IMR-90 (cell line): ENCODE results near the gene STRA8. TPM values are rescaled to one million over a fixed set of nuclear protein-coding genes. Genes with fewer than 3 reads are reported as not detected.

ENCODE experiments used
- ATAC-seq: fragments of 200-7000 bp; cut with Tn5 transposase; 2 replicates; pipeline ENCODE4 v1.9.1; 2020; ENCODE audit warnings: low read depth, mild to moderate bottlenecking, moderate library complexity
- BruUV-seq: library from RNA; stranded (reverse); fragments of 400-500 nt; replicated peaks from 2 replicates; lab custom pipeline; 2021; lab: Mats Ljungman, UMichigan
- CTCF ChIA-PET: fragments of 300-600 bp; formaldehyde crosslinking; extraction: SDS; loops from one replicate; lab custom pipeline; 2021; ENCODE audit warnings: antibody characterized with exemption; lab: Yijun Ruan, JAX
- POLR2A ChIA-PET: fragments of 300-600 bp; sonication (Branson Sonifier 250); formaldehyde crosslinking; loops from one replicate; lab custom pipeline; 2022; ENCODE audit warnings: antibody characterized with exemption; ENCODE audit not compliant: unreplicated experiment; lab: Charles Lee
- DNase-seq: peaks from one replicate; pipeline ENCODE4 v3.0.0; 2013
- H2AFZ ChIP-seq: replicated peaks from 2 replicates; pipeline ENCODE3; 2013; ENCODE audit warnings: low read length, mild to moderate bottlenecking; ENCODE audit not compliant: poor library complexity
- H2AK5ac ChIP-seq: 2 replicates; pipeline ENCODE4 v1.6.1; 2013; ENCODE audit warnings: low read depth, low read length, inconsistent platforms
- H2AK9ac ChIP-seq: replicated peaks from 2 replicates; pipeline ENCODE3; 2013; ENCODE audit warnings: mild to moderate bottlenecking, low read depth, low read length, moderate library complexity; ENCODE audit not compliant: poor library complexity
- H2BK120ac ChIP-seq: 2 replicates; pipeline ENCODE4 v1.6.1; 2013; ENCODE audit warnings: low read depth, low read length, inconsistent platforms
- H2BK15ac ChIP-seq: 3 replicates; pipeline ENCODE4 v1.6.1; 2013; ENCODE audit warnings: low read depth, low read length, inconsistent platforms
- H2BK20ac ChIP-seq: 2 replicates; pipeline ENCODE4 v1.6.1; 2013; ENCODE audit warnings: low read depth, mild to moderate bottlenecking, inconsistent platforms, low read length, moderate library complexity
- H2BK5ac ChIP-seq: 2 replicates; pipeline ENCODE4 v1.6.1; 2013; ENCODE audit warnings: mild to moderate bottlenecking, low read depth, low read length, inconsistent platforms; ENCODE audit not compliant: poor library complexity, severe bottlenecking
- H3K14ac ChIP-seq: replicated peaks from 2 replicates; pipeline ENCODE4 v1.6.1; 2013; ENCODE audit warnings: low read depth, low read length, inconsistent platforms
- H3K18ac ChIP-seq: 2 replicates; pipeline ENCODE4 v1.6.1; 2013; ENCODE audit warnings: low read depth, low read length, control low read depth
- H3K23ac ChIP-seq: 2 replicates; pipeline ENCODE4 v1.6.1; 2013; ENCODE audit warnings: low read depth, low read length, inconsistent platforms
- H3K27ac ChIP-seq: 2 replicates; pipeline ENCODE4 v1.5.1; 2013; ENCODE audit warnings: mild to moderate bottlenecking, control low read depth, low read length; ENCODE audit not compliant: insufficient read depth
- H3K27me3 ChIP-seq: 2 replicates; pipeline ENCODE4 v1.6.1; 2013; ENCODE audit warnings: low read length; ENCODE audit not compliant: control insufficient read depth, insufficient read depth
- H3K36me3 ChIP-seq: 2 replicates; pipeline ENCODE4 v1.6.1; 2013; ENCODE audit warnings: low read length, mixed read lengths; ENCODE audit not compliant: control insufficient read depth, insufficient read depth
- H3K4ac ChIP-seq: 2 replicates; pipeline ENCODE4 v1.6.1; 2013; ENCODE audit warnings: low read depth, low read length, inconsistent platforms
- H3K4me1 ChIP-seq: 2 replicates; pipeline ENCODE4 v1.6.1; 2013; ENCODE audit warnings: low read length, mixed read lengths; ENCODE audit not compliant: control insufficient read depth, insufficient read depth
- H3K4me2 ChIP-seq: 2 replicates; pipeline ENCODE4 v1.6.1; 2013; ENCODE audit warnings: low read depth, mild to moderate bottlenecking, control low read depth, low read length, moderate library complexity
- H3K4me3 ChIP-seq: 2 replicates; pipeline ENCODE4 v1.5.1; 2013; ENCODE audit warnings: low read depth, mild to moderate bottlenecking, control low read depth, low read length, moderate library complexity; ENCODE audit not compliant: insufficient read depth
- H3K56ac ChIP-seq: 2 replicates; pipeline ENCODE4 v1.6.1; 2013; ENCODE audit warnings: low read length, inconsistent platforms; ENCODE audit not compliant: insufficient read depth; ENCODE audit errors: extremely low read depth
- H3K79me1 ChIP-seq, 2 experiments: 2 replicates each; pipeline ENCODE4 v1.6.1; 2013; ENCODE audit warnings: low read length in 2 of 2, inconsistent platforms in 1 of 2, low read depth in 1 of 2
- H3K9ac ChIP-seq: 2 replicates; pipeline ENCODE4 v1.6.1; 2013; ENCODE audit warnings: low read depth, low read length, control low read depth
- H3K9me1 ChIP-seq: 2 replicates; pipeline ENCODE4 v1.6.1; 2013; ENCODE audit warnings: low read length, inconsistent platforms; ENCODE audit not compliant: insufficient read depth
- H3K9me3 ChIP-seq: 2 replicates; pipeline ENCODE4 v1.6.1; 2013; ENCODE audit warnings: low read length; ENCODE audit not compliant: control insufficient read depth, insufficient read depth
- H4K20me1 ChIP-seq: 2 replicates; pipeline ENCODE4 v1.6.1; 2013; ENCODE audit warnings: low read length, inconsistent platforms; ENCODE audit not compliant: insufficient read depth
- H4K5ac ChIP-seq: 2 replicates; pipeline ENCODE4 v1.6.1; 2013; ENCODE audit warnings: mild to moderate bottlenecking, low read depth, low read length, control low read depth
- H4K8ac ChIP-seq, 2 experiments: 2 replicates each; pipeline ENCODE4 v1.6.1; 2013; ENCODE audit warnings: low read depth in 2 of 2, low read length in 2 of 2, control low read depth in 1 of 2, inconsistent platforms in 1 of 2
- H4K91ac ChIP-seq: 2 replicates; pipeline ENCODE4 v1.6.1; 2013; ENCODE audit warnings: low read depth, low read length, inconsistent platforms; ENCODE audit not compliant: insufficient read depth
- BHLHE40 ChIP-seq: fragments of 150-350 bp; IDR thresholded peaks from 2 replicates; pipeline ENCODE4 v1.6.1; 2016; ENCODE audit warnings: mild to moderate bottlenecking, low read depth, low read length
- CEBPB ChIP-seq: IDR thresholded peaks from 2 replicates; pipeline ENCODE4 v1.6.1; 2012; ENCODE audit warnings: low read depth, low read length, improper control_type of control experiment
- CHD1 ChIP-seq: IDR thresholded peaks from 2 replicates; pipeline ENCODE4 v1.6.1; 2012; ENCODE audit warnings: low read depth, low read length, improper control_type of control experiment
- CTCF ChIP-seq: conservative IDR thresholded peaks from 2 replicates; pipeline ENCODE4 v1.5.1; 2012; ENCODE audit warnings: mild to moderate bottlenecking, low read depth, low read length, improper control_type of control experiment
- ELK1 ChIP-seq: fragments of 150-350 bp; IDR thresholded peaks from 2 replicates; pipeline ENCODE4 v1.6.1; 2016; ENCODE audit warnings: low read depth, mild to moderate bottlenecking, low read length, moderate library complexity, borderline replicate concordance
- FOS ChIP-seq: fragments of 150-350 bp; IDR thresholded peaks from 2 replicates; pipeline ENCODE4 v1.6.1; 2016; ENCODE audit warnings: low read depth, low read length
- MAFK ChIP-seq: IDR thresholded peaks from 2 replicates; pipeline ENCODE4 v1.6.1; 2012; ENCODE audit warnings: low read depth, low read length, improper control_type of control experiment
- MAZ ChIP-seq: IDR thresholded peaks from 2 replicates; pipeline ENCODE4 v1.6.1; 2012; ENCODE audit warnings: low read depth, mild to moderate bottlenecking, low read length, improper control_type of control experiment, moderate library complexity, borderline replicate concordance
- MXI1 ChIP-seq: IDR thresholded peaks from 2 replicates; pipeline ENCODE4 v1.6.1; 2012; ENCODE audit warnings: low read depth, mild to moderate bottlenecking, low read length, moderate library complexity, borderline replicate concordance
- NFE2L2 ChIP-seq: fragments of 150-350 bp; IDR thresholded peaks from 2 replicates; pipeline ENCODE4 v1.6.1; 2016; ENCODE audit warnings: low read depth, mild to moderate bottlenecking, low read length
- POLR2A ChIP-seq: IDR thresholded peaks from 2 replicates; pipeline ENCODE4 v1.6.1; 2012; ENCODE audit warnings: mild to moderate bottlenecking, low read depth, low read length
- RAD21 ChIP-seq: IDR thresholded peaks from 2 replicates; pipeline ENCODE4 v1.6.1; 2012; ENCODE audit warnings: low read length, improper control_type of control experiment
- RCOR1 ChIP-seq: IDR thresholded peaks from 2 replicates; pipeline ENCODE4 v1.6.1; 2012; ENCODE audit warnings: mild to moderate bottlenecking, low read length, improper control_type of control experiment; ENCODE audit not compliant: insufficient replicate concordance
- RFX5 ChIP-seq: IDR thresholded peaks from 2 replicates; pipeline ENCODE4 v1.8.0; 2012; ENCODE audit warnings: low read depth, mild to moderate bottlenecking, low read length, moderate library complexity
- SMC3 ChIP-seq: fragments of 150-350 bp; IDR thresholded peaks from 2 replicates; pipeline ENCODE4 v1.6.1; 2016; ENCODE audit warnings: low read depth, mild to moderate bottlenecking, antibody characterized with exemption, low read length, moderate library complexity
- WGBS, 2 experiments: methylation state at CpG; one replicate each; pipeline versions ENCODE4 v1.1.5 to v1.1.7; 2013; ENCODE audit warnings: missing lambda C conversion rate in 2 of 2; ENCODE audit not compliant: insufficient read length in 1 of 2; ENCODE audit errors: extremely low coverage in 2 of 2; 5-methylcytosine and 5-hydroxymethylcytosine counted together
- dilution Hi-C: fragments of 300-500 bp; cut with HindIII; formaldehyde crosslinking; loops from one replicate; pipeline ENCODE4 v1.14.3; 2018; ENCODE audit warnings: low sequenced_read_pairs; ENCODE audit not compliant: unreplicated experiment
- in situ Hi-C: fragments of 300-500 bp; cut with MboI; formaldehyde crosslinking; loops from 3 replicates; pipeline ENCODE4 v1.14.3; 2019; ENCODE audit warnings: low sequenced_read_pairs, inconsistent platforms, mixed read lengths
- intact Hi-C: fragments of 100-400 bp; cut with micrococcal nuclease; formaldehyde crosslinking; loops from 2 replicates; pipeline ENCODE4 v1.10.0; 2022
- polyA plus RNA-seq, 3 experiments: library from polyadenylated mRNA; depleted of rRNA; stranded (reverse); fragments of >200 nt; gene quantifications; 2 replicates each; pipeline ENCODE4 v1.2.3, GENCODE V29; 2012; ENCODE audit warnings: low replicate concordance in 1 of 3
- total RNA-seq: library from RNA; depleted of rRNA; stranded (reverse); fragments of >200 nt; gene quantifications from 2 replicates; pipeline ENCODE4 v1.2.3, GENCODE V29; 2012
- TF ChIP-seq, protein P1 (sequence below): fragments of 150-350 bp; IDR thresholded peaks from 2 replicates; pipeline ENCODE4 v1.6.1; 2017; ENCODE audit warnings: mild to moderate bottlenecking, antibody characterized with exemption, low read length, low read depth

The STRA8 gene
- total and polyA plus RNA-seq, 2 of the 4 experiments (the other 2 are of a cell fraction): not detected

DNA sequence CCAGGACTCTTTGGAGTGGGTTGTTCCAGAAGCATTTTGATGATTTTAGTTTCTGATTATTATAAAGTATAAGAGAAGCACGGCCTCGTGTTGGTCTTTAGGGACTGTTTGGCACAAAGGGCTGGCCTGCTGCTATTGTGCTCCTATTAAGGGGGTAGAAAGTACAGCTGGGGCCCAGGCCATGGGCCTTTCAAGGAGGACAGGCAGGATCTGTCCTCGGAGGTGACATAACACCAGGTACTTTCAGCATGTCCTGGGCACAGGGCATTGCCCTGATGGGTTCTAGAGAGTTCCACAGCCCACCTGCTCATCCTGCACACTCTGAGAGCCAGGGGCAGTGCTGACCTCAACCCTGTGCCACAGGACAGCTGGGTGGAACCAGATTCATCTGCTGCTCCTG is 24.9 kb downstream of the STRA8 start:
- H2AFZ ChIP-seq: no peak overlapping the region
- ChIA-PET CTCF (interaction anchor here (1.4 kb wide), 1 partner anchor 8 kb away, joined by 3 read pairs; no protein-coding TSS in a partner anchor), POLR2A (no interaction called here)
- peaks cover 8% of the 10 kb centered on the region for H3K9me1 ChIP-seq
- H3K27me3 ChIP-seq: peaks cover 10% of the 10 kb centered on the region
- H2BK15ac ChIP-seq: no peak overlapping the region
- no peak overlapping the region for H4K8ac ChIP-seq
- H3K27ac ChIP-seq: no peak overlapping the region
- no peak for DNase-seq
- no peak overlapping the region for H3K4me3 ChIP-seq
- intact Hi-C loops (no loop called here), in situ Hi-C loops (loop anchor here (25.0 kb wide), 1 partner anchor 754 kb away; no protein-coding TSS in a partner anchor), dilution Hi-C loops (no loop called here)
- H4K91ac ChIP-seq: no peak overlapping the region
- no peaks in the 10 kb centered on the region for H4K20me1 ChIP-seq
- no peak overlapping the region for H3K56ac ChIP-seq
- no peak overlapping the region for H2BK5ac ChIP-seq
- no CpG with 5 or more reads among the region's 3 CpGs for WGBS, 2 experiments
- H2AK5ac ChIP-seq: no peak overlapping the region
- no peak overlapping the region for H3K23ac ChIP-seq
- H4K5ac ChIP-seq: no peak overlapping the region
- no peak overlapping the region for H3K4me2 ChIP-seq
- no peak for TF ChIP-seq BHLHE40
- TF ChIP-seq CEBPB: no peak
- no peak for TF ChIP-seq RCOR1
- TF ChIP-seq MAZ: no peak
- no peak for TF ChIP-seq CTCF
- no peak for TF ChIP-seq CHD1
- TF ChIP-seq POLR2A: no peak
- no peak for TF ChIP-seq MXI1
- TF ChIP-seq SMC3: no peak
- TF ChIP-seq FOS: no peak
- TF ChIP-seq NFE2L2: no peak
- TF ChIP-seq RAD21: no peak
- no peak for TF ChIP-seq ELK1
- TF ChIP-seq RFX5: no peak
- TF ChIP-seq MAFK: no peak
- TF ChIP-seq, protein P1, sequence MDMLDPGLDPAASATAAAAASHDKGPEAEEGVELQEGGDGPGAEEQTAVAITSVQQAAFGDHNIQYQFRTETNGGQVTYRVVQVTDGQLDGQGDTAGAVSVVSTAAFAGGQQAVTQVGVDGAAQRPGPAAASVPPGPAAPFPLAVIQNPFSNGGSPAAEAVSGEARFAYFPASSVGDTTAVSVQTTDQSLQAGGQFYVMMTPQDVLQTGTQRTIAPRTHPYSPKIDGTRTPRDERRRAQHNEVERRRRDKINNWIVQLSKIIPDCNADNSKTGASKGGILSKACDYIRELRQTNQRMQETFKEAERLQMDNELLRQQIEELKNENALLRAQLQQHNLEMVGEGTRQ: no peak
- H3K9me3 ChIP-seq: peaks cover 2% of the 10 kb centered on the region; the same call in 1 of the 2 replicates
- H3K4ac ChIP-seq: no peak overlapping the region
- no peak for ATAC-seq
- peaks cover 11% of the 10 kb centered on the region for H3K4me1 ChIP-seq
- no peak overlapping the region for H3K14ac ChIP-seq
- H3K36me3 ChIP-seq: no peaks in the 10 kb centered on the region
- no peak overlapping the region for H3K18ac ChIP-seq
- H2BK20ac ChIP-seq: no peak overlapping the region
- H3K9ac ChIP-seq: no peak overlapping the region
- H3K79me1 ChIP-seq: no peaks in the 10 kb centered on the region
- no TSS peak for BruUV-seq
- no peak overlapping the region for H2BK120ac ChIP-seq
- H2AK9ac ChIP-seq: no peak overlapping the region
